Measurements from ENCODE around the gene AKAP11.
A peak's percentile ranks its signal among the peaks of the same experiment; 100 is the strongest.
"Not testable (repeated sequence)": the region's sequence is repeated elsewhere in the genome, so short reads cannot be mapped to it uniquely, and the experiment has no call there.

Gene AKAP11

GRCh38 chr13:42272115-42272803 lies at the start of gene AKAP11:
TSS of gene AKAP11 (plus strand) at chr13:42272152. CDS start at chr13:42286349, 14,197 bp downstream.
- H3K27ac ChIP-seq, result peak within 1 kb of the TSS; percentile 54
- no peak for DNase-seq (ENCODE audit: low read depth, low spot score)

GRCh38 chr13:42223681-42224080 lies 48.3 kb upstream of the AKAP11 start:
- H3K27ac ChIP-seq, result no peak overlapping the region
- no peak for DNase-seq (ENCODE audit: low read depth, low spot score)

- no peak overlapping the region for H3K27ac ChIP-seq
- no peak for DNase-seq (ENCODE audit: low read depth, low spot score)
Measured at GRCh38 chr13:42225051-42225450, 46.9 kb upstream of the AKAP11 start.

DNA sequence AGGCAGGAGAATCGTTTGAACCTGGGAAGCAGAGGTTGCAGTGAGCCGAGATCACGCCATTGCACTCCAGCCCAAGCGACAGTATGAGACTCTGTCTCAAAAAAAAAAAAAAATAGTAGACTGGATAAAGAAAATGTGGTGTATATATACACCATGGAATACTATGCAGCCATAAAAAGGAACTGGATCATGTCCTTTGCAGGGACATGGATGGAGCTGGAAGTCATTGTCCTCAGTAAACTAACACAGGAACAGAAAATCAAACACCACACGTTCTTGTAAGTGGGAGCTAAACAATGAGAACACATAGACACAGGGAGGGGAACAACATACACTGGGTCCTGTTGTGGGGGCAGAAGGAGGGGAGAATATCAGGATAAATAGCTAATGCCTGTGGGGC lies 45.2 kb upstream of the AKAP11 start:
- not testable (repeated sequence) for H3K27ac ChIP-seq; DNase-seq (ENCODE audit: low read depth, low spot score)

GRCh38 chr13:42228527-42228926 lies 43.4 kb upstream of the AKAP11 start:
- DNase-seq (ENCODE audit: low read depth, low spot score), result no peak
- H3K27ac ChIP-seq, result no peak overlapping the region

- DNase-seq (ENCODE audit: low read depth, low spot score), result no peak
- H3K27ac ChIP-seq, result no peak overlapping the region
Measured at GRCh38 chr13:42229287-42229686, 42.7 kb upstream of the AKAP11 start.

GRCh38 chr13:42232671-42233070 lies 39.3 kb upstream of the AKAP11 start:
- H3K27ac ChIP-seq, result no peak overlapping the region
- no peak for DNase-seq (ENCODE audit: low read depth, low spot score)

DNA sequence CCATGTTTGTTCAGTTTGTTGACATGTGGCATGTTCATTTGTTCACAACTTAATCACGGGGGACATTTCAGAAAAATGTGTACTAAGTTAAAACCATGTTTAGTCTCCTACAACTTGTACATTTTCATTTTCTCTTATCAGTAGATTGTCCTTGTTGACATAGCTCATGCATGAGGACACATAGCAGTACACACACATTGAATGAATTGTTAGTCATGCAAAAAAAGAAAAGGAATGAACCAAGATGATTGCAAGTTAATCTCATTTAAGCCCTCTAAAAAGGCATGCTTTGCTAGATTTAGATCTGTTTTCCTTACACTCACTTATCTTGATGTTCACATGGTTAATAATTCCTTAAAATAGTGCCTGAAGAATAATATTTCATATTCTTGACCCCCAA lies 38.2 kb upstream of the AKAP11 start:
- no peak overlapping the region for H3K27ac ChIP-seq
- DNase-seq (ENCODE audit: low read depth, low spot score), result no peak

DNA sequence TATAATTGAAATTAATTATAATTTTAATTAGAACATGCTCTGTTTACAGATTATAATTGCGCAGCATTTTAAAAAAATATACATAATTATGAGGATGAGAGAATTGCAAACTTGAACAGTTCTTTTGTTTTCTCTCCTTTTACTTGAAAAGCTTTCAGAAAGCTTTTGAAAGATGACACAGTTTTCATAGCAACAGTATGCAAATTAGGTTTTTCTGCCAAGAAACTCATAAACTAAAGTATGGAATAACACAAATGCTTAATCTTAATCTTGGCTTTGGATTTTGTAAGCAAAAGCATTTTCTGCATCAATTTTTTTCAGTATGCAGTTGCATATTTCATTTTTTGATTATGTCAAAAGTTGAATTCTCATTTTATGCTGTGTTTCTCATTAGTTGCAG lies 32.8 kb upstream of the AKAP11 start:
- DNase-seq (ENCODE audit: low read depth, low spot score), result no peak
- H3K27ac ChIP-seq, result no peak overlapping the region

- DNase-seq (ENCODE audit: low read depth, low spot score), result no peak
- H3K27ac ChIP-seq, result peak overlapping the region; percentile 3
Measured at GRCh38 chr13:42239644-42240043, 32.3 kb upstream of the AKAP11 start.

- H3K27ac ChIP-seq, result no peak overlapping the region
- no peak for DNase-seq (ENCODE audit: low read depth, low spot score)
Measured at GRCh38 chr13:42246541-42246940, 25.4 kb upstream of the AKAP11 start.

DNA sequence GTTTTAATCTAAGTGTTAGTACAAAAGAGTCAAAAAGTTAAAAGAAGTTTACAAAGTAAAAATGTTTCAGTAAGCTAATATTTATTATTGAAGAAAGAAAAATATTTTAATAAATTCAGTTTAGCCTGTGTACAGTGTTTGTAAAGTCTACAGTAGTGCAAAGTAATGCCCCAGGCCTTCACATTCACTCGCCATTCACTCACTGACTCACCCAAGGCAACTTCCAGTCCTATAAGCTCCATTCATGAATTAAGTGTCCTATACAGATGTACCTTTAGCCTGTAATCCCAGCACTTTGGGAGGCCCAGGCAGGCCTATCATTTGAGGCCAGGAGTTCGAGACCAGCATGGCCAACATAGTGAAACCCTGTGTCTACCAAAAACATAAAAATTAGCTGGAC lies 24.1 kb upstream of the AKAP11 start:
- no peak overlapping the region for H3K27ac ChIP-seq
- no peak for DNase-seq (ENCODE audit: low read depth, low spot score)

DNA sequence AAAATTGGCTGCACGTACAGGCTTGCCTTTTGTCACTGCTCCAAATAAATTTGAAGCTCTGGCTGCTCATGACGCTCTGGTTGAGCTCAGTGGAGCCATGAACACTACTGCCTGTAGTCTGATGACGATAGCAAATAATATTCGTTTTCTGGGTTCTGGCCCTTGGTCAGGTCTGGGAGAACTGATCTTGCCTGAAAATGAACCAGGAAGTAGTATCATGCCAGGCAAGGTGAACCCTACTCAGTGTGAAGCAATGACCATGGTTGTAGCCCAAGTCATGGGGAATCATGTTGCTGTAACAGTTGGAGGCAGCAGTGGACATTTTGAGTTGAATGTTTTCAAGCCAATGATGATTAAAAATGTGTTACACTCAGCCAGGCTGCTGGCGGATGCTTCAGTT lies 16.1 kb upstream of the AKAP11 start:
- DNase-seq (ENCODE audit: low read depth, low spot score), result peak; percentile 16
- H3K27ac ChIP-seq, result peak overlapping the region; percentile 23

DNA sequence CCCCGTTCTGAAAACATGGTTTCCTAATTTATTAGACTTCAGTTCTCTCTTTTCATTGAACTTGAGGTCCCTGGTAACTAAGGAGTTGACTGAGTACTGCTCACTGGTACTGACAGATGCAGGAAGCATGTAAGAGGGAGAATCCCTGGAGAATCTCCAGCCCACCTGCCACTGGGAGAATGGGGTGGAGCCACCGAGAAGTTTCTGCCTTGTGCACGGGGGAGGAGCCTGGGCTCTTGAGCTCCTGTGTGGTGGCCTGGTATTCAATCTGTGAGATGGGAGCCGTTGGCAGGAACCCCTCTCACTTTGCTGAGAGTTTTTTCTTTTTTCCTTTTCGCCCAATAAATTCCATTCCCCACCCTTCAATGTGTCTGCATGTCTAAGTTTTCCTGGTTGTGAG lies 13.2 kb upstream of the AKAP11 start:
- no peak for DNase-seq (ENCODE audit: low read depth, low spot score)
- H3K27ac ChIP-seq, result no peak overlapping the region

DNA sequence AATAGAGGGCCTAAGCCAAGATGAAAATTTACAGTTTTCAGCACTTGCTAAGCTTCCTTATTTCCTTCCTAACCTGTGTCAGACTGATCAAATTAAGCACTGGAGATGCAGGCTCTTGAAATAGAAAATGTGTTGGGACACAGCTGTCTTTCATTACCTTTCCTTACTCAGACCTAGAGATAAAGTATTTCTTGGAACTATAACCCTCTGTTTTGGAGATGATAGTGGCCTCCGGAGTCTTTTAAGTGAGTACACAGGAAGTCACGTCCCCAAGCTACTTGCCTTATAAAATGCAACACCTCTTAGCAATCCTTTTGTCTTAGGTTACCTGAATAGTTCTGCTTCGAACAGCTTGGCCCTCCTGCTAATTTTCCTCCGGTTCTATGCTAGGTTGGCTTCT lies 12.4 kb upstream of the AKAP11 start:
- no peak for DNase-seq (ENCODE audit: low read depth, low spot score)
- no peak overlapping the region for H3K27ac ChIP-seq

GRCh38 chr13:42260903-42261654 lies 10.9 kb upstream of the AKAP11 start:
- H3K27ac ChIP-seq, result no peak overlapping the region
- no peak for DNase-seq (ENCODE audit: low read depth, low spot score)

DNA sequence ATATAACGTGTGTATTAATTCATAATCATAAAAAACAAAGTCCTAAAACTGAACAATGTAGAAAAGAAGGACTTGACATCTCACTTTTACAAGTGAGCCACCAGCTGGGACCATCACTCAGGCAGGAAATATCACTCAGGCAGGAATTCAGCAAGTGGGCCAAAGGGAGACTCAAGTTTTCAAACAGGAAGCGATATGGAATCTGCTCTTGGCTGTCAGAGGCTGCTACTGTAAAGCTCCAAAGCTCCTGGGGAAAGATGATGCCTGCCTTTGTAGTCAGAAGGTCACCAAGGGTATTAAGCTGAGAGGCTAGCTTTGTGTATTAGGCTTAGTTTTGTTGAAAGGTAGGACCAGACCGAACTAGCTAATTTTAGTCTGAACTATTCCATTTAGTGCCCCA lies 5.5 kb upstream of the AKAP11 start:
- DNase-seq (ENCODE audit: low read depth, low spot score), result no peak
- H3K27ac ChIP-seq, result no peak overlapping the region

- no peak overlapping the region for H3K27ac ChIP-seq
- no peak for DNase-seq (ENCODE audit: low read depth, low spot score)
Measured at GRCh38 chr13:42270160-42270856, 1.6 kb upstream of the AKAP11 start.

GRCh38 chr13:42270857-42271215 lies 1.1 kb upstream of the AKAP11 start:
- H3K27ac ChIP-seq, result no peak overlapping the region
- no peak for DNase-seq (ENCODE audit: low read depth, low spot score)

GRCh38 chr13:42271337-42272114 lies 426 bp upstream of the AKAP11 start:
- DNase-seq (ENCODE audit: low read depth, low spot score), result peak; percentile 76
- peak overlapping the region; percentile 54 for H3K27ac ChIP-seq

DNA sequence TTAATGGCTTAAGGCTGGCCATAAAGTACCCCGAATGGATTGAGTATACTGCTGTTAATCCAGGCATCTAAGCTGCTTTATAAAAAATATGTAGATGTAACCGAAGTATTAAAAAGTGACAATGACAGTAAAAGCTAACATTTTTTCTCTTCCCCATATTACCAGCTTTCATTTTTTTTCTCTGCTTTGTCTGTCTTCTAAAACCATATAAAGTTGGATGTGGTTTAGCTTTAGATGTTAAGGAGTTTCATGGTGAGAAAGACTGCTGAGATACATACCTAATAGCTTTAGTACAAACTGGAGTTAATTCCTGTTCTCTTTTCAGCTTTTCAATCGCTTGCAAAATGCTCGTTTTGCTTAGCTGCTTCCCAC lies 838 bp downstream of the AKAP11 start:
- no peak for DNase-seq (ENCODE audit: low read depth, low spot score)
- no peak overlapping the region for H3K27ac ChIP-seq

Measured in epithelial cell of prostate (primary cell).